ENCODE measurements around the gene DDI2.
"Not testable (repeated sequence)": the region's sequence is repeated elsewhere in the genome, so short reads cannot be mapped to it uniquely, and the experiment has no call there.

Gene DDI2

DNA sequence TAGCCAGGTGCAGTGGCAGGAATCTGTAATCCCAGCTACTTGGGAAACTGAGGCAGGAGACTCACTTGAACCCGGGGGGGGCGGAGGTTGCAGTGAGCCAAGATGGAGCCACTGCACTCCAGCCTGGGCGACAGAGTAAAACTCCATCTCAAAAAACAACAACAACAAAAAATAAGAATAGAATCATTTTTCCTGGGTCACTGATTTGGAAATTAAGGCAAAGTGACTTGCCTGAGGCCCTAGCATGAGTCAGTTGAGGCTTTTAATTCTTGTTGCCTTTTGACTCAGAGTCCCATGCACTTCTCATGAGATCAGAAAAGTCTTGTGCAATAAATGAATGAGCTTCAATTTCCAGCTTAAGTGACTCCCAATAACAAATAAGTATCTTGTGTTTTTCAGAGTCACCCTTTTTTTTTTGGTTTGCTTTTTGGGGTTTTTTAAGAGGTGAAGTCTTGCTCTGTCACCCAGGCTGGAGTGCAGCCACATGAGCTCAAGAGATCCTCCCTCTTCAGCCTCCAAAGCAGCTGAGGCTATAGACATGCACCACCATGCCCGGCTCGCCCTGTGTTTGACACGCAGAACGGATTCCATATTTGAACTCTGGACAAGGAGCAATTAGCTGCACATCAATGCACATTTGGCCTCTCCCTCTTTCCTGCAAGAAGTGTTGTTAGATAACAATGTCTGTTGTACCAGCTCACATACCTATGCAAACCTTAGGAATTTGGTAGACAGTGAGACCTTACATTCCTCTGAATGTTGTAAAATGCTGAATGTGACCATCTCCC, 63.5 kb downstream of the DDI2 start:
- no peak for DNase-seq

DNA sequence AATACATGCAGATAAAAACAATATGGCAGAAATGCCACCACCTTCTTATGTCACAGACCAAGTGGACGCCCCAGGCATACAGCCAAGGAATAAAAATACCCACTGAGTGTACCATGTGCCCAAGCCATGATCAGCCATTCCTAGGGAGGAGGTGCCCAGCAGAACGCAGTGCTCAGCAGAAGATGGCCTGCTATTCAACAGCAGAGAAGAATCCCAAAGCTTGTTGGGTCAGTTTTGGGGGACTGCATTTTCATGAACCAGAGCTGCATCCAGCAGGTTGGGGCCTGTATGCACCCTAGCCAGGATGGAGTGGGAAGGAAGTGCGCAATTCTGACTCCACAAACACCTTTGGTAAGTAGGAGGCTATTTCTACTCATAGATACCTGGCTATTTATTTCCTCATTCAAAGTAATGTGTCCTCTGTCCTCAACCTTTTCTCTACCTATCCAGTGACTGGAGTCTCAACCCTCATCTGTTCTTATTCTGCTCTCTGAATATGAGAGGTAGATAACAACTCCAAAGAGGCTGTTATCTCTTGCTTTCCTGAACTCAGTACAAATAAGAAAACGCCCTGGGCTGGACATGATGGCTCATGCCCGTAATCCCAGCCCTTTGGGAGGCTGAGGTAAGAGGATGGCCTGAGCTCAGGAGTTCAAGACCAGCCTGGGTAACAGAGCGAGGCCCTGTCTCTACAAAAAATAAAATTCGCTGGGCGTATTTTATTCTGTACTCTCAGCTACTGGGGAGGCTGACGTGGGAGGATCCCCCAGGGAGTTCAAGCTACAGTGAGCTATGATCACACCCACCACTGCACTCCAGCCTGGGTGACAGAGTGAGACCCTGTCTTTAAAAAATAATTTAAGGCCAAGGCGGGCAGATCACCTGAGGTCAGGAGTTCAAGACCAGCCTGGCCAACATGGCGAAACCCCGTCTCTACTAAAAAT, 64.4 kb downstream of the DDI2 start:
- no peak for DNase-seq

DNA sequence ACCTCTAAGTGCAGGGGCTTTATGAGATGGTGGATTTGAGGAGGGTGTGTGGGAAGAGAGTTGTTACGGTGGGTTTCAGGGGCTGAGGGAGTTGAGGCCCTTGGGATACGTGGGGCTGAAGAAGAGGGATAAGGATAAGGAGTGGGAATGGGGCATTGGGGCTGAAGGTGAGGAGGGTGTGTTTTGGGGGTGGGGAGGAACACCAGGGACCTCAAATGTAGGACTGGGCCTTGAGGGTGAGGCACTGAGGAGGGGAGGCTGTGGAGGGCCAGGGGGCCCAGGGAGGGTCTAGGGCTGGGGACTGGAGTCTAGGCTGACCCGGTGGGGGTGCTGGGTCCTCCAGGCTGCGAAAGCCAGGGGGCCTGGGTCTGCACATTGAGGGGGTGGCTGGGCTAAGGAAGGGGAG, 65.7 kb downstream of the DDI2 start:
- no peak for DNase-seq

DNA sequence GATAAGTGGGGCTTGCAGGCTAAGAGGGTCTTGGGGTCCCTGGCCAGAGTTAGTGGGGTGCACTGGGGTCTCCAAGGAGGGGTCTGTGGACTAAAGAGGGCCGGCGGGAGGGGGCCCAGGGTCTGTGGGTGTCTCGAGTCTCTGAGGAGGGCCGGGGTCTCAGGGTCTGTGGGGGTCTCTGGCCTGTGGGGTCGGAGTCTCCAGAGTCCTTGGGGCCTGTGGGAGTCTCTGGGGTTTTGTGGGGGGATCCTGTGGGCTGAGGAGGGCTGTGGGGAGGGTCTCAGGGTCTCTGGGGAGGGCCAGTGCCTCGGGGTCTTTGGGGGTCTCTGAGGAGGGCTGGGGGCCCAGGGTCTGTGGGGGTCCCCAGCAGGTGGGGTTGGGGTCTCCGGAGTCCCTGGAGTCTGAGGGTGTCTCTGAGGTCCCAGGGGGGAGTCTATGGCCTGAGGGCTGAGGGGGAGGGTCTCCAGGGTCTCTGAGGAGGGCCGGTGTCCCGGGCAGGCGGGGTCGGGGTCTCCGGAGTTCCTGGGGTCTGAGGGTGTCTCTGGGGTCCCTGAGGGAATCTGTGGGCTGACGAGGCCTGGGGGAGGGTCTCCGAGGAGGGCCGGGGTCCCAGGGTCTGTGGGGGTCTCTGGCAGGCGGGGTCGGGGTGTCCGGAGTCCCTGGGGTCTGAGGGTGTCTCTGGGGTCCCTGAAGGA, 66.2 kb downstream of the DDI2 start:
- DNase-seq: no peak

DNA sequence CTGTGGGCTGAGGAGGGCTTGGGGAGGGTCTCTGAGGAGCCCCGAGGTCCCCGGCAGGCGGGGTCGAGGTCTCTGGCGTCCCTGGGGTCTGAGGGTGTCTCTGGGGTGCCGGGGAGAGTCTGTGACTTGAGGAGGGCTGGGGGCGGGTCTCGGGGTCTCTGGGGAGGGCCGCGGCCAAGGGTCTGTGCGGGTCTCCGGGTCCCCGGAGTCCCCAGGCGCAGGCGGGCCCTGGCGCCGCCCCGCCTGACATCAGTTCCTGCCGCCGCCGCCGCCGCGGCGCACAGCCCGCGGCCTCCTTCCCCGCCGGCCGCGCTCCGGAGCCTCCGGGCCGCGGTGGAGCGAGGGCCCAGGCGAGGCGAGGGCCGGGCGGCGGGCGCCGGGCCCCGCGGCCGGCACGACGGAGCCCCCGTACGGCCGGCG, 66.8 kb downstream of the DDI2 start, which contains the start of gene PLEKHM2:
PLEKHM2 (plus strand) TSS at position 279 of the 420 bp plus-strand sequence. CDS start 239 bp downstream, outside the sequence.
- peak; percentile 25 for DNase-seq

DNA sequence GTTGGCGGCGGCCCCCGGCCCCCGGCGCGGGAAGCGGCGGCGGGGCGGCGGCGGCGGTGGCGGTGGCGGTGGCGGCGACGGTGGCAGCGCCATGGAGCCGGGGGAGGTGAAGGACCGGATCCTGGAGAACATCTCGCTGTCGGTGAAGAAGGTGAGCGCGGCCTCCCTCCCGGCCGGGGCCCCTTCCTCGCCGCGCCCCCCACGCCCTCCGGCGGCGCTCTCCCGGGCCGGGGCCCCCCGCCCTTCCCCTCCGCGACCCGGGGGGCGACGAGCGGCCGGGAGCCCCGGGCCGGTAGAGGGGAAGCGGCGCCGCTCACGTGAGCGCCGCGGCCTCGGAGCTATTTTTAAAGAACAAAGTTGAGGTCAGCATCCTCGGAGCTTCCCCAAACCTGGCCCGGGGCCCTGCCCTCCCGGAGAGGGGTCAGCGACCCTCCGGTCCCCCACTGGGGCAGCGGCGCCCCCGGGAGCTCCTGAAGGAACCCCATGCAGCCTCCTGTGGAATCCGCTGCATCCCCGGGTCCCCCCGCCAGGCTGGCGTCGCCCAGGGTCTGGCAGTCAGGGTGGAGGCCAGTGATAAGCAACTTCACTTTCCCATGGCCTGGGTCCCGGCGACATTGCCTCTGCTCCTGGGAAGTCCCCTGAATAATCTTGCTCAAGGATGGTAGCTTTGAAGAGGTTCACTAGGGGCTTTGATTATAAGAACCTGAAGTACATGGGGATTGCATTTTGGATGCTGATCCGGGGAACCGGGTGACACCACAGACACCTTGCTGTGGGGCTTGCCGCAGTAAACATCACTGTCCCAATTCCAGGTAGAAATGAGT, 67.4 kb downstream of the DDI2 start:
- peak; percentile 29 for DNase-seq

DNA sequence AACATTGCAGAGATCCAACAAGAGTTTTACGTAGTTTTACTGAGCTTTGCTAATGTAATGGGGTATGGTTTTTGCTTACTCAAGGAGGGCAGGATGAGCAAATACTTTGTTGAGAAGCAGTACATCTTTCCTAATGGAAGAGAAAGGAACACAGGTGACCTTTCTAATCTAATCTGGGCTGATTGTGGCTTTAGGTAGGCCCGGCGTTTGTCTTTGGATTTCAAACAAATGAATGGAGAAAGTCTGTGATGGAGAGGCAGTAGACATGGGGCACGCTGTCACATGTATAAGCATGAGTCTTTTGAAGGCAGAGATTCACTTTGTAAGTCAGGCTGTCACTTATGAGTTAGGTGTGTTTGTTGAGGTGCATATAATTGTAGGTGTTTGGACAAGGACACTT, 68.6 kb downstream of the DDI2 start:
- no peak for DNase-seq

DNA sequence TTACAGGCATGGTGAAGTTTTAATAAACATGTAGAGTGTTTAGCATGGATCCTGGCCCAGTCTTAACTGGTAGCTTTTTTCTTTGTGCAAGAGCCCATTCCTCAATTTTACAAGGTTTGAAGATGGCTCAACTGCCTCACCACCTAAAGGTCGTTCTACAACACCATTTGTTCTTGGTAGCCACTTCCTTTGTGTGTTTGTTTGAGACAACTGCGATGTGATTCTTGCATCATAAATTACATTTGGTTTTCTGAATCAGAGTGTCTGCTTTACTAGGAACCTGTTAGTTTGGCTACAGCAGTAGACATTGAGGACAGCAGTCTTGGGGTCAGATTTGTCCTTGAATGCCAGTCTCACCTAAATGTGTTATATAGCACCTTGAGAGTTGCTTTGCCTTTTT, 70.2 kb downstream of the DDI2 start:
- DNase-seq: no peak

DNA sequence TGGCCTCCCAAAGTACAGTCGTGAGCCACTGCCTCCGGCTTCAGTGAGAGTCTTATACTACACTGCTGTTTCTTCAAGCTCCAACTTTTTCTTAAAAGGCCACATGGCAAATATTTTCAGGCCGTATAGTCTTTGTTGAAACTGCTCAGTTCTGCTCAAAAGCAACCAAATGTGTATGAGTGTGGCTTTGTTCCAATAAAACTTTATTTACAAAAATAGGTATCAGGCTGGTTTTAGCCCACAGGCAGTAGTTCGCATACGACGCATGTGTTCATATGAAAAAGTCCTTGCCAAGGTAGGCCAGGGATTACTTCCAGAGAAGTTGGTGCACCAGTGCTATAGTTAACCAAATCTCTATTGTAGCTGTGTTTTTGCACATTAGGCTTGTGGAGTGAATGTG, 73.1 kb downstream of the DDI2 start:
- DNase-seq: no peak

DNA sequence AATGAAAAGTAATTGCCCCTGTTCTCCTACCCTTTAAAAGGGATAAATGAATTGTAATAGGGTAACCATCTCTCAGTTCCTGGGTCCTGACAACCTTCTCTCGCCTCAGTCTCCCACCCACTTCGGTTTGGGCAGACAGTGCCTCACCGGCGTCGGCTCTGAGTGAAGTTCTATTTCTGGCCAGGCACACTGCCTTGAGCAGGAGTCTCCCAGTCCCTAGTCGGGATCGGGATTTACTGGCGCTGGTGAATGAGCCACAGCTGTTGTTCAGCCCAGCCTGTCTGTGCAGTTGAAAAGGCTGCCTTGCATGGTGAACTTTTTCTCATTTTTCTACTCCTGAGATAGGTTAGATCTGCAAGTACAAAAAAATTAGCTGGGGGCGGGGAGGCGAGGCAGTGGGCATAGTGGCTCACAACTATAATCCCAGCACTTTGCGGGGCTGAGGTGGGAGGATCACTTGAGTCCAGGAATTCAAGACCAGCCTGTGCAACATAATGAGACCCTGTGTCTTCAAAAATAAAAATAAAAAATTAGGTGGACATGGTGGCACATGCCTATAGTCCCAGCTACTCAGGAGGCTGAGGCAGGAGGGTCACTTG, 74.3 kb downstream of the DDI2 start:
- DNase-seq: no peak

DNA sequence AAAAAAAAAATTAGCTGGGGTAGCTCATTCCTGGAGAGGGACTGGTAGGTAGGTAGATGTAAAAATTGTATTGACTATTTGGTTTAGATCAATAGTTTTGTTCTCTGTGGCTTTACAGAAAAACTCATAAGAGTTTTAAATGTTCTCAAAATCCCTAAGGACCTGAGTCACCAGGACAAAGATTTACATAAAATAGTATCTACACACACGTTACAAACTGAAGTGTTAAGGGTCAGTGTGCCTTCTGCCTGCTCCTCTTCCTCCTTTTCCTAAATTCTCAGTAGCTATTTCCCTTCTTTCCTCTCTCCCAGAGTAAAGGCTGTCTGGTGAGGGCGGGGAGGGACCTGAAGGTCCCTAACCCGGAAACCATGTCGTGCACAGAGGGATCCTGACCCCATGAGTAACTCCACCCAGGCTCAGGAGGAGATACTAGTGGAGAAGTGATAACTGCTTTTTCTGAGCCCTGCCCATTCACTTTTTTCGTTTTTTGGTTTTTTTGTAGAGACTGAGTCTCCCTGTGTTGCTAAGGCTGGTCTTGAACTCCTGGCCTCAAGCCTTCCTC, 74.9 kb downstream of the DDI2 start:
- DNase-seq: no peak

DNA sequence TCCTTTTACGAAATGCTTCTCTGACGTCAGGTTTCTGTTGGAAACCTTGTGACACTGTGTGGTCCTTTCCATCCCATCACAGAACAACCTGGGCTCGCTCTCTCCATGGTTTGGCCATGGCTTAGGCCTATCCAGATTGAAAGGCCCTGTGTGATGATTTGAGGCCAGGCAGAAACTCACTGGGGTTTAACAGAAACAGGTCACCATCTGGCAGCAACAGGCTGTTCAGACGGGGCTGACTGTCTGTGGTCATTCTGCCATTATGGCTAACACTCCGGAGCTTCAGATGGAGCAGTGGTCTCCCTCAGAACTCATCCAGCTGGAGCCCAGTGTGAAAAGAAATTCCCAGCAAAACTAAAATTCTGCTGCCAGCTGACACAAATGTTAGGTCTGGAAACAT, 76.1 kb downstream of the DDI2 start:
- no peak for DNase-seq

DNA sequence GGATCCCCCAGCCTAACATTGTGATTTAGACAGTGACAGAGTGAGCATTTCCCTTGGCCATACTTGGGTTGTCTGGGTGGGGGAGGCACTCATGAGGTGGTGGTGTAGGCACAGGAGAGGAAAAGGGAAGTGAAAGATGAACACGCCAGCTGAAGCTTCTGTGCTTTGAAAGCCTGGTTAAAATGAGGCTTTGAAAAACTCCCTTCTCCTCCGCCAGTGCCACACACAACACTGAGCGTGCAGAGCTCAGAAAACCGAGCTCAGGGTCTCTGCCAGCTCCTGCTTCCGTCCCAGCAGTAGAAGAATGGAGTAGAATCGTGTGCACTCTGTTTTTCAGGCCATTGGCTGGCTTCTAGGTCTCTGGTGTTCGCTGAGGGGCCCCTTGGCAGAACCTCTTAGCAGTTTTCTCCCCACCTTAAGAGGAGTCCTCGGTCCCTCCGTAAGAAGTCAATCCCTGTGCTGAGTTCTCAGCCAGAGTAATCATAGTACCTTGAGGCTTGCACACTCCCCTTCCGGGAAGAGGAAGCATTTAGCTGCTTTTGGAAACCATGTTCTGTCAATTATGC, 79.8 kb downstream of the DDI2 start:
- no peak for DNase-seq

DNA sequence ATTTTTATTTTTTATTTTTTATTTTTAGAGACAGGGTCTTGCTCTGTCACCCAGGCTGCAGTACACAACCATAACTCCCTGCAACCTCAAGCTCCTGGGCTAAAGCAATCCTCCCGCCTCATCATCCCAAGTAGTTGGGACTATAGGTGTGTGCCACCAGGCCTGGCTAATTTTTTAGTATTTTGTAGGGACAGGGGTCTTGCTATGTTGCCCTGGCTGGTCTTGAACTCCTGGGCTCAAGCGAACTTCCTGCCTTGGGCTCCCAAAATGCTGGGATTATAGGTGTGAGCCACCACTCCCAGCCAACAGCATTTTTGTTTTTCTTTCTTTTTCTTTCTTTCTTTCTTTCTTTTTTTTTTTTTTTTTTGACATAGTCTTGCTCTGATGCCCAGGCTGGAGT, 80.9 kb downstream of the DDI2 start:
- no peak for DNase-seq

DNA sequence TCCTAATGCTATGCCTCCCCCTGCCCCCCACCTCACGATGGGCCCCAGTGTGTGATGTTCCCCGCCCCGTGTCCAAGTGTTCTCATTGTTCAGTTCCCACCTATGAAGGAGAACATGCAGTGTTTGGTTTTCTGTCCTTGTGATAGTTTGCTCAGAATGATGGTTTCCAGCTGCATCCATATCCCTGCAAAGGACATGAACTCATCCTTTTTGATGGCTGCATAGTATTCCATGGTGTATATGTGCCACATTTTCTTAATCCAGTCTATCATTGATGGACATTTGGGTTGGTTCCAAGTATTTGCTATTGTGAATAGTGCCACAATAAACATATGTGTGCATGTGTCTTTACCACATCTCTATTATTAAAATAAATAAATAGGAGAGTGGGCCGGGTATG, 82.1 kb downstream of the DDI2 start:
- DNase-seq: not testable (repeated sequence)

DNA sequence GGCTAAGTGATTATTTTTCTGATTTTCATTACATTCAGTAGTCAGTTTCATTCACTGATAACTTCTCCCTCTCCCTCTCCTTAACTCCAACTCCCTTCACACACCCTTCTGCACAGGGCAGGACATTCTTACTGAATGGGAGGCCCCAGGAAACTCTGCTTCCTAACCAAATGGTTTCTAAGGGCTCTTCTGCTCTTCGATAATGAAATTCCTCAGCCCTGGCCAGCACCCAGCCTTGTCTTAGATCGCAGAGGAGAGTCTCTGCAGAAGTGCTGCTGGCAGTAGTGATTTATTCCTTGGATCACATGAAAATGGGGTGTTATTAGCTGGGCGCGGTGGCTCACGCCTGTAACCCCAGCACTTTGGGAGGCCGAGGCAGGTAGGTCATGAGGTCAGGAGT, 83.2 kb downstream of the DDI2 start:
- no peak for DNase-seq

DNA sequence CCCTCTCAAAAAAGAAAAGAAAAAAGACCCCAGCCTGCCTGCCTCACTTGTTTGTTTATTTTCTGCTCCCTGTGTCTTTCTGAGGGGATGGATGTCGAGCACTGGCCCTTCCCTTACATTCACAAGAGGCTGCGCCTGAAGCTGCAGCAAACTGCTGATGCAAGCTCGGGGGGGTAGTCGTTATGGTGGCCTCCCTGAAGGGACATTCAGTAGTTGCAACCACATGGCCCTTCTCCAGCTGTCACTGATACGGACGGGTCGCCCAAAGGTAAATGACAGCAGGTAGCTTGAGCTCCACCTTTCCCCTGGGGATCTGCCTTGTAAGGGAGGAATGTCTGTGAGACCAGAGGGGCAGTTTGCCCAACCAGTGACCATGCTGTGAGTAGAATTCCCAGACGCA, 84.5 kb downstream of the DDI2 start:
- no peak for DNase-seq

DNA sequence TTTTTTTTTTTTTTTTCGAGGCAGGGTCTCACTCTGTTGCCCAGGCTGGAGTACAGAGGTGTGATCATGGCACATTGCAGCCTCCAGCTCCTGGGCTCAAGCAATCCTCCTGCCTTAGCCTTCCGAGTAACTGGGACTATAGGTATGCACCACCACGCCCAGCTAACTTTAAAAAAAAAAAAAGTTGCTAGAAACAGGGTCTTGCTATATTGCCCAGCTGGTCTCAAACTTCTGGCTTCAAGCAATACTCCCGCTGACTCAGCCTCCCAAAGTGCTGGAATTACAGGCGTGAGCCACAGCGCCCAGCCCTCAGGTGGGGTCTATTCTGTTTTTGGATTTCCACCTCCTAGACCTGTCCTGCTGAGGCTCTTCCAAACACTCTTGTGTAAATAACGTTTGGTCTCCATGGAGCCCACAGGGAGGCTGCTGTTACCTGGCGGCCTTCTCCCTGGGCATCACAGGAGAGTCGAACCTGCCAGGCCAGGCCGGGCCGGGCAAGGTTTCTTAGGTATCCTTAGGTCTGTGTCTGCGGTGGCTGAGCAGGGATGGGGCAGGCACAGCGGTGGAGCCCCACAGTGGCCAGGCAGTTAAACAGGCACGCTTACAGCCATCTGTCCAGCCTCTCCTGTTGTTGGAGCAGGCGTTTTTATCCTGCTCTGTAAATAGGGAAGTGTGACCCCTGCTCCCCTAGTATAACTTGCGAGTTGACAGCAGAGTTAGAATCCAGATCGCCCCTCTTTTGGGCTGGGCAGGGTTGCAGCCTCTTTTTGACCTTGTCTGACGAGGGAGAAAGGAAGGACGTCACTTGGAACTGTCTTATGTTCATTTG, 85.7 kb downstream of the DDI2 start:
- DNase-seq: no peak

DNA sequence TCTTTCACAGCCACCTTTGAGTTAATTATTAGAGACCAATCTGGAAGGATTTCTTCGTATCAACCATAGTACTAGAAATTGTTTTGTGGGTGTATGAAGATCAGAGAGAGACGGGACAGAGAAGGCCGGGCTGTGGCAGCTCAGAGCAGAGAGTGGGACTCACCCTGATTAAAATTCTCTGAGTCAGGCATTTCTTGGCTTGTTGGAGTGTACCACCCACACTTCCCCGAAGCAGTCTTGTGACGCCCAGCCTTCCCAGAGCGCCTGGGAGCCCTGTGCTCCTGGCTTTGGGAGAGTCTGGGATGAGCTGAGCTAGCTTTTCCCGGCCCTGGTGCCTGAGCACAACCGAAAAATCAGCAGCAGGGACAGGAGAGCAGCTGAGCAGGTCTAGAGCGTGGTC, 86.3 kb downstream of the DDI2 start:
- no peak for DNase-seq

DNA sequence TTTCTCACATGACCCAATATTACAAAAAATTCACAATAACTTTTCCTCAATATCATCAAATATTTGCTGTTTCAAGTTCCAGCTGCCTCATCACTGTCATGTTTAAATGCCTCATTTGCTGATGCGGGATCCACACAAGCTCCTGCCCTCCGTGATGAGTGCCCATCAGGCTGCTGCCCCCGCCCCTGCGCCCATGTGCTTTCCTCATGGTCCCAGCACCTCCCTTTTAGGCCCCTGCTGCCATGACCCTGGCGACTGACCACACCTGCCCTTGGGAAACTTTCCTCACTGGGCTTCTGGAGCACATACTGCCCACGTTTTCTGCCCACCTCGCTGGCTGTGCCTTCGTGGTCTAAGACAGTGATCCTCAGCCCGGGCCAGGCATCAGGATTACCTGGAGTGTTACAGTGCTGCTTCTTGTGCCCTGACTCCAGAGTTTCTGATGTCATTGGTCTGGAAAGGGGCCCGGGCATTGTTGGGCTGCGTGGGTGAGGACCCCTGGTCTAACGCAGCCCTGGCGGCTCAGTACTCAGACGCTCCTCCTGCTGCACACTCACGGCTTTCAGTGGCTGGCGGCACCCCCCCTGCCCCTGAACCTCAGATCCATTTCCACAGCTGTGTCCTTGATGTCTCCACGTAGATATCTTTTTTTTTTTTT, 87.4 kb downstream of the DDI2 start:
- DNase-seq: no peak
